HFFc6 (cell line): Measurements from ENCODE around the gene DHRS2. TPM values are rescaled to one million over a fixed set of nuclear protein-coding genes. Genes with fewer than 3 reads are reported as not detected.

Experiments
- DNase-seq: peaks from one replicate; pipeline ENCODE4 v3.0.0-alpha.2; 2018
- H3K27ac Mint-ChIP-seq: 2 replicates; pipeline ENCODE4 v1.8.0; 2020; ENCODE audit warnings: mild to moderate bottlenecking, mixed read lengths
- H3K27me3 Mint-ChIP-seq: 2 replicates; pipeline ENCODE4 v1.8.0; 2021; ENCODE audit warnings: mild to moderate bottlenecking, moderate library complexity, mixed read lengths; ENCODE audit not compliant: insufficient read depth
- H3K36me3 Mint-ChIP-seq: 2 replicates; pipeline ENCODE4 v1.8.0; 2021; ENCODE audit warnings: low read depth, mixed read lengths
- H3K4me1 Mint-ChIP-seq: 2 replicates; pipeline ENCODE4 v1.8.0; 2020; ENCODE audit warnings: low read depth, mixed read lengths
- H3K4me3 Mint-ChIP-seq: 2 replicates; pipeline ENCODE4 v1.8.0; 2020; ENCODE audit warnings: mild to moderate bottlenecking, moderate library complexity, mixed read lengths
- H3K9me3 Mint-ChIP-seq: 2 replicates; pipeline ENCODE4 v1.8.0; 2020; ENCODE audit warnings: mild to moderate bottlenecking, mixed read lengths
- total RNA-seq, 6 experiments: library from RNA; stranded (reverse); fragmentation: NEBNext Ultra II Directional; extraction: Animal tissue kit (Norgen Biotek cat#: 25700); gene quantifications; 2 replicates in 1 of 6; 3 replicates in 5 of 6; pipeline ENCODE4 v1.2.3, GENCODE V29; 2021
- TF ChIP-seq, protein P1 (sequence below): fragments of 200-600 bp; sonication (generic); IDR thresholded peaks from 2 replicates; pipeline ENCODE4 v1.5.0; 2021; ENCODE audit warnings: antibody characterized with exemption, mild to moderate bottlenecking

The DHRS2 gene
- total RNA-seq, 6 experiments from 2014 or later: 0.31 to 0.91 (median 0.51) TPM

DNA sequence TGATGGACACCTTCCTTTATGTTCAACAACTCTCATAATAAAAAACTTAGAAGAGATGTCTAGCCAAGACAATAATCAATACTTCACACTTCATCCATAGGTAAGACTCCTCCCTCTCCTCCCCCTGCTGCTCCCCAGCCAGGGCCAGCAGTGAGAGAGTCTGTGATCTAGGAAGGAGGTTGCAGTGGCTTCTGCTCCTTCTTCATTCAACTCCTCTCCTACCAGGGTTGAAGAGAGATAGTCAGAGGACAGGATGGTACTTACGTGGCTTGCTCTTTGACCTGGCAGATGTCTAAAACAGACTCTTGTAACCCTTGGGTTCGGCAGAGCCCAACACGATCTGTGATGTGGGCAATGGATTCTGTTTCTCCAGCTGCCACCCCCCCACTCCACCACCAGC is 31.0 kb downstream of the DHRS2 start:
- Mint-ChIP-seq H3K36me3 (no peaks in the 10 kb centered on the region), H3K4me3 (no peak overlapping the region), H3K27me3 (peaks cover 13% of the 10 kb centered on the region), H3K27ac (no peak overlapping the region), H3K9me3 (no peaks in the 10 kb centered on the region), H3K4me1 (peaks cover 7% of the 10 kb centered on the region; the same call in 1 of the 2 replicates)
- no peak for DNase-seq
- TF ChIP-seq, protein P1, sequence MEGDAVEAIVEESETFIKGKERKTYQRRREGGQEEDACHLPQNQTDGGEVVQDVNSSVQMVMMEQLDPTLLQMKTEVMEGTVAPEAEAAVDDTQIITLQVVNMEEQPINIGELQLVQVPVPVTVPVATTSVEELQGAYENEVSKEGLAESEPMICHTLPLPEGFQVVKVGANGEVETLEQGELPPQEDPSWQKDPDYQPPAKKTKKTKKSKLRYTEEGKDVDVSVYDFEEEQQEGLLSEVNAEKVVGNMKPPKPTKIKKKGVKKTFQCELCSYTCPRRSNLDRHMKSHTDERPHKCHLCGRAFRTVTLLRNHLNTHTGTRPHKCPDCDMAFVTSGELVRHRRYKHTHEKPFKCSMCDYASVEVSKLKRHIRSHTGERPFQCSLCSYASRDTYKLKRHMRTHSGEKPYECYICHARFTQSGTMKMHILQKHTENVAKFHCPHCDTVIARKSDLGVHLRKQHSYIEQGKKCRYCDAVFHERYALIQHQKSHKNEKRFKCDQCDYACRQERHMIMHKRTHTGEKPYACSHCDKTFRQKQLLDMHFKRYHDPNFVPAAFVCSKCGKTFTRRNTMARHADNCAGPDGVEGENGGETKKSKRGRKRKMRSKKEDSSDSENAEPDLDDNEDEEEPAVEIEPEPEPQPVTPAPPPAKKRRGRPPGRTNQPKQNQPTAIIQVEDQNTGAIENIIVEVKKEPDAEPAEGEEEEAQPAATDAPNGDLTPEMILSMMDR: no peak

DNA sequence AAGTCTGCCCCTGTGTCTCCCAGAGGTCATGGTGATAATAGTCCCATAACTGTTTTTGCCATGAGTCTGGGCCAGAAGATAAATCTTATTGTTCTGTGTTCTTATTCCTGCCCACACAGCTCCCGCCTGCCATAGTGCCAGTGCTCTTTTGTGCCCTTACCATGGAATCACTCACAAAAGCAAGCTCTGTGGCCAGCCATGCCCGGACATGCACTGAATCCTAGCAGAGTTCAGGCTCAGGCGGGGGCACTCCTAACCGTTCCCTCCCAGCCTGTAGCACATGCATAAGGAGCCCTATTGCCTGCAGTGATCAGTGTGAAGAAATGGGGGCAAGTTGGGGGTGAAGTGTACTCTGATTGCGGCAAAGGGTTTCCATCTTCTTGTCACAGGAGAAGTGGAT is 33.3 kb downstream of the DHRS2 start:
- Mint-ChIP-seq H3K27me3 (peaks cover 4% of the 10 kb centered on the region), H3K27ac (no peak overlapping the region), H3K4me3 (no peak overlapping the region), H3K9me3 (no peaks in the 10 kb centered on the region), H3K4me1 (peaks cover 7% of the 10 kb centered on the region; the same call in 1 of the 2 replicates), H3K36me3 (no peaks in the 10 kb centered on the region)
- TF ChIP-seq, protein P1: no peak
- DNase-seq: no peak

DNA sequence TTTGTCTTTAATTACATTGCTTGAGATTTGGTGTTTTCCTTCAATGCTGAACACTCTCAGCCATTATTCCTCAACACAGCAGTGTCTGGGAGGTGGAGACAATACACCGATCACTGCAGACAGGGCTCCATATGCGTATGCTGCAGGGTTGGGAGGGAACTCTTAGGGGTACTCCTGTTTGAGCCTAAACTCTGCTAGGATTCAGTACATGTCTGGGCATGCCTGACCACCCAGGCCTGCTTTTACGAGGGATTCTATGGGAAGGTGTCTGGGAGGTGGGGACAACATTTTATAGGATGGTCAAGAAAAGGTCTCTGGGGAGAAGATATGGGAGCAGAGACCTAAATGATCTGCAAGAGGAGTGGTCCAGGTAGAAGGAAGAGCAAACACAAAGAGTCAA is 34.3 kb downstream of the DHRS2 start:
- DNase-seq: no peak
- no peaks in the 10 kb centered on the region for H3K9me3 Mint-ChIP-seq
- TF ChIP-seq, protein P1: no peak
- peaks cover 9% of the 10 kb centered on the region for H3K27me3 Mint-ChIP-seq
- H3K36me3 Mint-ChIP-seq: no peaks in the 10 kb centered on the region
- H3K27ac Mint-ChIP-seq: no peak overlapping the region
- H3K4me3 Mint-ChIP-seq: no peak overlapping the region
- H3K4me1 Mint-ChIP-seq: peaks cover 7% of the 10 kb centered on the region; the same call in 1 of the 2 replicates

- TF ChIP-seq, protein P1: no peak
- Mint-ChIP-seq H3K4me3 (no peak overlapping the region), H3K27ac (no peak overlapping the region), H3K9me3 (no peaks in the 10 kb centered on the region), H3K27me3 (peaks cover 9% of the 10 kb centered on the region), H3K36me3 (no peaks in the 10 kb centered on the region), H3K4me1 (peaks cover 7% of the 10 kb centered on the region; the same call in 1 of the 2 replicates)
- no peak for DNase-seq
Measured at GRCh38 chr14:23672200-23672599, 36.0 kb downstream of the DHRS2 start.

GRCh38 chr14:23675337-23675736 is 39.2 kb downstream of the DHRS2 start:
- Mint-ChIP-seq H3K9me3 (no peaks in the 10 kb centered on the region), H3K27me3 (peaks cover 8% of the 10 kb centered on the region)

More at GRCh38 chr14:23675337-23675736, 39.2 kb downstream of the DHRS2 start:
- H3K36me3 Mint-ChIP-seq: no peaks in the 10 kb centered on the region
- H3K4me3 Mint-ChIP-seq: no peak overlapping the region
- DNase-seq: no peak
- peaks cover 6% of the 10 kb centered on the region; the same call in 1 of the 2 replicates for H3K4me1 Mint-ChIP-seq
- H3K27ac Mint-ChIP-seq: no peak overlapping the region
- TF ChIP-seq, protein P1: no peak
